ENCODE results near the gene CNIH3.

CNIH3 gene

GRCh38 chr1:224777180-224777579 lies 161.1 kb downstream of the CNIH3 start:
- no peak for DNase-seq (ENCODE audit: low read depth)

GRCh38 chr1:224779536-224779935 lies 163.4 kb downstream of the CNIH3 start:
- no peak for DNase-seq (ENCODE audit: low read depth)

GRCh38 chr1:224780736-224781135 lies 164.6 kb downstream of the CNIH3 start:
- no peak for DNase-seq (ENCODE audit: low read depth)

GRCh38 chr1:224781800-224782199 lies 165.7 kb downstream of the CNIH3 start:
- no peak for DNase-seq (ENCODE audit: low read depth)

GRCh38 chr1:224782281-224783000 lies 166.3 kb downstream of the CNIH3 start:
- DNase-seq (ENCODE audit: low read depth): no peak

- DNase-seq (ENCODE audit: low read depth): no peak
Measured at GRCh38 chr1:224783006-224783651, 167.0 kb downstream of the CNIH3 start.

GRCh38 chr1:224784265-224785039 lies 168.3 kb downstream of the CNIH3 start:
- no peak for DNase-seq (ENCODE audit: low read depth)

- DNase-seq (ENCODE audit: low read depth): no peak
Measured at GRCh38 chr1:224785040-224785328, 168.9 kb downstream of the CNIH3 start.

- DNase-seq (ENCODE audit: low read depth): no peak
Measured at GRCh38 chr1:224785622-224786021, 169.5 kb downstream of the CNIH3 start.

GRCh38 chr1:224786533-224787250 lies 170.6 kb downstream of the CNIH3 start:
- no peak for DNase-seq (ENCODE audit: low read depth)

GRCh38 chr1:224789311-224789710 lies 173.2 kb downstream of the CNIH3 start:
- no peak for DNase-seq (ENCODE audit: low read depth)

All from activated T-cell treated with anti-CD3 and anti-CD28 coated beads for 24 hours (primary cell).